HG02970 (cell line): Measurements from ENCODE around the gene SPATC1L.

Source experiments
- ATAC-seq: cut with Tn5 transposase; IDR thresholded peaks from one replicate; pipeline ENCODE4 v1.9.1; 2021; ENCODE audit warnings: mild to moderate bottlenecking, moderate library complexity, moderate number of reproducible peaks; ENCODE audit not compliant: unreplicated experiment, low FRiP score

SPATC1L gene

GRCh38 chr21:46215436-46216131 lies 31.3 kb upstream of the SPATC1L start:
- no peak for ATAC-seq

- no peak for ATAC-seq
Observed at GRCh38 chr21:46214478-46215340, 30.4 kb upstream of the SPATC1L start.

GRCh38 chr21:46213620-46214286 lies 29.5 kb upstream of the SPATC1L start:
- no peak for ATAC-seq

- ATAC-seq = no peak
Observed at GRCh38 chr21:46212721-46213484, 28.6 kb upstream of the SPATC1L start.

DNA sequence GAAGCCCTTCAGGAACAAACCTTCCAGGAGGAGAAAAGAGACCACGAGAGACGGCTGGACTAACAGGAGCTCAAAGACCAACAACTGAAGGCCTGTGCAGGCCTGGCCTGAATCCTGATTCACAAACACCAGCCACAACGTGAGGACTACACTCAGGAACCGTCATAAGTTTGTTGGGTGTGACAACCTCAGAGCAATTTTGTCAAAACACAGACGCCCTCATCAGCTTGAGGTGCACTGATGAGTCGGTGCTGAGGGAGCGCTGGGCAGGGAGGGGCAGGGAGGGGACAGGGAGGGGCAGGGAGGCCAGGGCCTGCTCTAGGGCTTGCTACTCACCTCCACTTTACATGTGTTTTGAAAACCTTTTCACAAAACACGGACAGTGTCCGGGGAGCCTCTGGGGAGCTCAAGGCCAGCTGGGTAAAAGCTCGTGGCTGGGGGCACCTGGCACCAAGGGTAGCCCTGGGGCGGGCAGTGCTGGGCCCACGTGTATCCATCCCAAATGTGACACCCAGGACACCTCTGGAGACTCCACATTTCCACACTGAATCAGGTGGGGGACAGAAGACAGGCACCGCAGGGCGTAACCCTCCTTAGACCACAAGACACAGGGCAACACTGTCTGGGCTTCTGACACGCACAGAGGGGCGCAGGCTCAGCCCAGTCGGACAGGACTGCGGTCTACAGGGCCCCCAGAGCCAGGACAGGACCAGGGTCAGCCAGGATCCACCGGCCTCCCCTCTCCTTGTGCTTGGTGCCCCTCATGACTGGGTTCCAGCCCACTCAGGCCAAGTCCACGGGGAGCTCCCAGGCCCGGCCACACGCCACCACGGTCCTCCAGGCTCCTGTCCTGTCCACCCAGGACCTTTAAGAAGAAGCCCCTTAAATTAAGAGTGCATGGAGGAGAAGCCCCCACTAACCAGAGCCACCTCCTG lies 27.8 kb upstream of the SPATC1L start:
- ATAC-seq = no peak

GRCh38 chr21:46211376-46211775 lies 27.1 kb upstream of the SPATC1L start:
- no peak for ATAC-seq

GRCh38 chr21:46210378-46211136 lies 26.3 kb upstream of the SPATC1L start:
- no peak for ATAC-seq

DNA sequence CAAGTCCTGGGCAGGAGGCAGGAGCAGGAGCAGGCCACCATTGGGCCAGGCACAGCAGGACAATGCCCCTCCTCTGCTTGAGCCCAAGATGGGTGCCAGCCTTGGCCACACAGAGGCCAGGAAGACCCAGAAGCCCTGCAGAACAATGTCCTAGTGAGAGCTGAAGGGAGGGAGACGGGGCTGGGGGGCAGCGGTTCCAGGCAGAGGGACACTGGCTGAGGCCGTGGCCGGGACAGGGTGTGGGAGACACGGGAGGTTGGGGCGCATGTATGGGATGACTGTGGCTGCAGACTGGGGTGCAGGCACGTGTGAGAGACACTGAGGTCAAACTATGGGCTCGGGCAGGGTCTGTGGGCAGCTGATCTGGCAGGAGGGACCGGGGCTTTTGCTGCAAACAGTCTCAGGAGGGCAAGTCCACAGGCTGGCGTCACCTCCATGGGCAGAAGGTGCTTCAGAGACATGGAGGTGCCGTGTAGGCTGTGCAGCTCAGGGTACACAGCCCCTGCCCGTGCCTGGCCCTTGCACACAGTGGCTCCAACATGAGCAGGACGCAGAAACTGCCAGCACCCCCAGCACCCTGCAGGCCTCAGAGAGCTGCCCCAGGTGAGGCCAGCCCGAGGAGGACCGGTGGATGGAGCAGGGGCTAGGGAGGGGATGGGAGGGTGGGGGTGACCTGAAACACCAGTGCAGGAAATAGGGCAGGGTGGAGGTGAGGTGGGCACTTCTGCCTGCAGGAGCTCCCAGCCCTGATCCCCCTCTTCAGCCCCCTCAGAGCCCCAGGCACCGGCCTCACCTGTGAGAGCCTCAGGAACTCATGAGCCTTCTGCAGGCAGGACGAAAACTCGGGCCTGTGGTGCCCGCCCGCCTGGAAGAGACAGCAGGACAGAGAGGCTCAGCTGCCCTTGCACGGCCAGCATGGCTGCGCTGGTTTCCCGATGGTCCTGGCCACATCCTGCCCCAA lies 24.8 kb upstream of the SPATC1L start:
- no peak for ATAC-seq

- no peak for ATAC-seq
Observed at GRCh38 chr21:46207920-46208591, 23.8 kb upstream of the SPATC1L start.

- no peak for ATAC-seq
Observed at GRCh38 chr21:46207006-46207919, 23.0 kb upstream of the SPATC1L start.

DNA sequence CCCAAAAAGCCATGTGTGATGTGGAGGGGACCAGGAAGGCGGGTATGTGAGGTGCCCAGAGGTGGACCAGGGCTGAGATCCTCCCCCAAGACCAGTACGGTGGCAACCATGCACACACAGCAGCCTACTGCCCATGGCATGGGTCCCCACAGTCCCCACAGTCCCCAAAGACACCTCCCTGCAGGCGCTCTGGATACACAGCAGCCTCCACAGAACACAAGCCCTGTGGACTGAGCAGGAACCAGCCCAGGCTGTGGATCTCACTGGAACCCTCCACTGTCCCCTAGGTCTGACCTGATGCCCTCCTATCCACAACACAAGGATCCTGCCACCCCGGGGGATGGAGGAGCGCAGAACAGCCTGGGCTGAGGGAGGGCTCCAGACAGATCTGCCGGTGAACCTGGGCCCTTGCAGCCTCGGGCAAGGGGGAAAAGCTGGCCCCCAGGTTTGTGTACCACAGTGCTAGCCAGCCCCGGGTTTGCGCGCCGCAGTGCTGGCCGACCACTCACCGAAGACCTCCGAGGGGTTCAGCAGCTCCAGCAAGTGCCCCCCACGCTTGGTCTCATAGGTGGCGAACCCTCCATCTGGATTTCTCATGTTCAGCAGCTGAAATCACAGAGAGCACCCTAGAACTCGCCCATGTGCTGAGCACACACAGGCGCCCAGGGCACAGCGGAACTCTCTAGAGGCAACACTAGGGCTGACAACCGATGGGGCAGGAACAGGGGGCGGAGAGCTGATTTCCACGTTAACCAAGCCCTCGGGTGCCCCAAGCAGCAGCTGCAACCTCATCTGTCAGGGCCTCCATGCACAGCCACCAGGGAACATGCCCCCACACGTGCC lies 22.1 kb upstream of the SPATC1L start:
- ATAC-seq = no peak

DNA sequence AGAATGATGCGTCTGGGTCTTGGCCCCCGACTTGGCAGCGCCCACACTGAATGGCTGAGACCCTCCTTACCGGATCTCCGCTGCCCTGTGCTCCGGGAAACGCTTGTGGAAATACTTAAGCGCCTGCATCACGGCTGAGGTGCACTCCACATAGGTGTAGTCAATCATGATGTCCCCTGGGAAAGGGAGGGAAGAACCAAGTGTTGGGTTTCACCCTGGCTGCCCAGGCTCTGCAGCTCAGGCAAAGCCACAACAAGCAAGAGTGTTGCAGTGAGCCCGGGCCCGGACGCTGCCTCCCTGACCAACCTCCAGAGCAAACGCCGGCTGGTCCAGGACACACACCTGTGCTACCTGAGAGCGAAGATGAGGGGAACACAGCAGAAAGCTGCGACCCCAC lies 21.5 kb upstream of the SPATC1L start:
- no peak for ATAC-seq

- no peak for ATAC-seq
Observed at GRCh38 chr21:46205166-46205565, 20.9 kb upstream of the SPATC1L start.

DNA sequence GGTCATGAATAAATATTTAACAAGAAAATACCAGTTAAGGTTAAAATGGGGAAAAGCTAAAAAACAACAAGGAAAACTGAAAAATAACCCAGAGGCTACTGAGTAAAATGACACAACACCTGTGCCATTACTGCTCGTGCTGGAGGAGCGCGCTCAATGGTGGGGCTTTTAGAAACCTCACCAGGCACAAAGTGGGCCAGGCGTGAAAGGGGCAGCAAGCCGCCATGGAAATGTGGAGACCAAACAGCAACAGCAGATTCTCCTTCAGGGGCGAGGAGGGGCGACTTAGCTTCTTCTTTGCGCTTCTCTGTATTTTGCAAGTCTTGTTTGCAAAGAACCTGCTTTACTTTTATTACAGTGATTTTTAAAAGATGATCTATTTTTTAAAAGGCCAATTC lies 18.9 kb upstream of the SPATC1L start:
- ATAC-seq = no peak

DNA sequence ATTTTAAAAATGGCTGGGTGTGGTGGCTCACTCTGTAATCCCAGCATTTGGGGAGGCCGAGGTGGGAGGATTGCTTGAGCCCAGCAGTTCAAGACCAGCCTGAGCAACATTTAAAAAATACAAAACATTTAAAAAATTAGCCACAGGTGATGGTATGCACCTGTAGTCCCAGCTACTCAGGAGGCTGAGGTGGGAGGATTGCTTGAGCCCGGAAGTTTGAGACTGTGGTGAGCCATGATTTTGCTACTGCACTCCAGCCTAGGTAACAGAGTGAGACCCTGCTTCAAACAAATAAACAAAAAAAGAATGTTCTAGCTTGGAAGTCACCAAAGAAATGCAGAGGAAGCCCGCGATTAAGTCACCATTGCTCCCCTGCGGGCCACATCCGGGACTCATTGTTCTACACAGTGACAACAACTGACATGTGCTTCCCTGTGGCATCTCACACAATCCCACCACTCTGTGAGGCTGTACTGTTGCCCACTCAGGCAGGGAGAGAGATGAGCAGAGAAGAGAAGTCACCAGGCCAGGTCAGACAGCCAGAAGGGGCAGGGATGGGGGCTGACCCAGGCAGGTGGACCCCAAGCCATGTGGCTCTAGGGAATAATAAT lies 18.4 kb upstream of the SPATC1L start:
- no peak for ATAC-seq
